ENCODE results near the gene ZNF839.

- TF ChIP-seq POLR2AphosphoS5 (IDR thresholded peaks at IDR 0.05; ENCODE audit: low read depth, low read length) (no peak), POLR2A (IDR thresholded peaks at IDR 0.05; ENCODE audit: low read depth, low read length) (no peak), TAF1 (IDR thresholded peaks at IDR 0.05; ENCODE audit: borderline replicate concordance, low read depth, low read length) (no peak)
Observed at GRCh38 chr14:102325791-102326345, 6.3 kb downstream of the ZNF839 start.
